ENCODE results near the gene IQCB1.

- TF ChIP-seq EZH2 (IDR thresholded peaks at IDR 0.05; ENCODE audit: low read length), result no peak
- TF ChIP-seq, protein P1, sequence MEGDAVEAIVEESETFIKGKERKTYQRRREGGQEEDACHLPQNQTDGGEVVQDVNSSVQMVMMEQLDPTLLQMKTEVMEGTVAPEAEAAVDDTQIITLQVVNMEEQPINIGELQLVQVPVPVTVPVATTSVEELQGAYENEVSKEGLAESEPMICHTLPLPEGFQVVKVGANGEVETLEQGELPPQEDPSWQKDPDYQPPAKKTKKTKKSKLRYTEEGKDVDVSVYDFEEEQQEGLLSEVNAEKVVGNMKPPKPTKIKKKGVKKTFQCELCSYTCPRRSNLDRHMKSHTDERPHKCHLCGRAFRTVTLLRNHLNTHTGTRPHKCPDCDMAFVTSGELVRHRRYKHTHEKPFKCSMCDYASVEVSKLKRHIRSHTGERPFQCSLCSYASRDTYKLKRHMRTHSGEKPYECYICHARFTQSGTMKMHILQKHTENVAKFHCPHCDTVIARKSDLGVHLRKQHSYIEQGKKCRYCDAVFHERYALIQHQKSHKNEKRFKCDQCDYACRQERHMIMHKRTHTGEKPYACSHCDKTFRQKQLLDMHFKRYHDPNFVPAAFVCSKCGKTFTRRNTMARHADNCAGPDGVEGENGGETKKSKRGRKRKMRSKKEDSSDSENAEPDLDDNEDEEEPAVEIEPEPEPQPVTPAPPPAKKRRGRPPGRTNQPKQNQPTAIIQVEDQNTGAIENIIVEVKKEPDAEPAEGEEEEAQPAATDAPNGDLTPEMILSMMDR (optimal IDR thresholded peaks at IDR 0.05 in 1 of 3, IDR thresholded peaks at IDR 0.05 in 1 of 3, conservative IDR thresholded peaks at IDR 0.05 in 1 of 3; ENCODE audit: extremely low read depth in 1 of 3, insufficient read depth in 2 of 3, low read length in 3 of 3), result no peak
These were observed 77.6 kb downstream of the IQCB1 start for GRCh38 chr3:121757087-121757811.

Measured in keratinocyte (primary cell).